IMR-90 (cell line): Measurements from ENCODE around the gene BTD. TPM values are rescaled to one million over a fixed set of nuclear protein-coding genes. Genes with fewer than 3 reads are reported as not detected.

Source experiments
- ATAC-seq: fragments of 200-7000 bp; cut with Tn5 transposase; 2 replicates; pipeline ENCODE4 v1.9.1; 2020; ENCODE audit warnings: low read depth, mild to moderate bottlenecking, moderate library complexity
- BruUV-seq: library from RNA; stranded (reverse); fragments of 400-500 nt; replicated peaks from 2 replicates; lab custom pipeline; 2021; lab: Mats Ljungman, UMichigan
- CTCF ChIA-PET: fragments of 300-600 bp; formaldehyde crosslinking; extraction: SDS; loops from one replicate; lab custom pipeline; 2021; ENCODE audit warnings: antibody characterized with exemption; lab: Yijun Ruan, JAX
- POLR2A ChIA-PET: fragments of 300-600 bp; sonication (Branson Sonifier 250); formaldehyde crosslinking; loops from one replicate; lab custom pipeline; 2022; ENCODE audit warnings: antibody characterized with exemption; ENCODE audit not compliant: unreplicated experiment; lab: Charles Lee
- DNase-seq: peaks from one replicate; pipeline ENCODE4 v3.0.0; 2013
- H2AFZ ChIP-seq: replicated peaks from 2 replicates; pipeline ENCODE3; 2013; ENCODE audit warnings: low read length, mild to moderate bottlenecking; ENCODE audit not compliant: poor library complexity
- H2AK5ac ChIP-seq: 2 replicates; pipeline ENCODE4 v1.6.1; 2013; ENCODE audit warnings: low read depth, low read length, inconsistent platforms
- H2AK9ac ChIP-seq: replicated peaks from 2 replicates; pipeline ENCODE3; 2013; ENCODE audit warnings: mild to moderate bottlenecking, low read depth, low read length, moderate library complexity; ENCODE audit not compliant: poor library complexity
- H2BK120ac ChIP-seq: 2 replicates; pipeline ENCODE4 v1.6.1; 2013; ENCODE audit warnings: low read depth, low read length, inconsistent platforms
- H2BK15ac ChIP-seq: 3 replicates; pipeline ENCODE4 v1.6.1; 2013; ENCODE audit warnings: low read depth, low read length, inconsistent platforms
- H2BK20ac ChIP-seq: 2 replicates; pipeline ENCODE4 v1.6.1; 2013; ENCODE audit warnings: low read depth, mild to moderate bottlenecking, inconsistent platforms, low read length, moderate library complexity
- H2BK5ac ChIP-seq: 2 replicates; pipeline ENCODE4 v1.6.1; 2013; ENCODE audit warnings: mild to moderate bottlenecking, low read depth, low read length, inconsistent platforms; ENCODE audit not compliant: poor library complexity, severe bottlenecking
- H3K14ac ChIP-seq: replicated peaks from 2 replicates; pipeline ENCODE4 v1.6.1; 2013; ENCODE audit warnings: low read depth, low read length, inconsistent platforms
- H3K18ac ChIP-seq: 2 replicates; pipeline ENCODE4 v1.6.1; 2013; ENCODE audit warnings: low read depth, low read length, control low read depth
- H3K23ac ChIP-seq: 2 replicates; pipeline ENCODE4 v1.6.1; 2013; ENCODE audit warnings: low read depth, low read length, inconsistent platforms
- H3K27ac ChIP-seq: 2 replicates; pipeline ENCODE4 v1.5.1; 2013; ENCODE audit warnings: mild to moderate bottlenecking, control low read depth, low read length; ENCODE audit not compliant: insufficient read depth
- H3K27me3 ChIP-seq: 2 replicates; pipeline ENCODE4 v1.6.1; 2013; ENCODE audit warnings: low read length; ENCODE audit not compliant: control insufficient read depth, insufficient read depth
- H3K36me3 ChIP-seq: 2 replicates; pipeline ENCODE4 v1.6.1; 2013; ENCODE audit warnings: low read length, mixed read lengths; ENCODE audit not compliant: control insufficient read depth, insufficient read depth
- H3K4ac ChIP-seq: 2 replicates; pipeline ENCODE4 v1.6.1; 2013; ENCODE audit warnings: low read depth, low read length, inconsistent platforms
- H3K4me1 ChIP-seq: 2 replicates; pipeline ENCODE4 v1.6.1; 2013; ENCODE audit warnings: low read length, mixed read lengths; ENCODE audit not compliant: control insufficient read depth, insufficient read depth
- H3K4me2 ChIP-seq: 2 replicates; pipeline ENCODE4 v1.6.1; 2013; ENCODE audit warnings: low read depth, mild to moderate bottlenecking, control low read depth, low read length, moderate library complexity
- H3K4me3 ChIP-seq: 2 replicates; pipeline ENCODE4 v1.5.1; 2013; ENCODE audit warnings: low read depth, mild to moderate bottlenecking, control low read depth, low read length, moderate library complexity; ENCODE audit not compliant: insufficient read depth
- H3K56ac ChIP-seq: 2 replicates; pipeline ENCODE4 v1.6.1; 2013; ENCODE audit warnings: low read length, inconsistent platforms; ENCODE audit not compliant: insufficient read depth; ENCODE audit errors: extremely low read depth
- H3K79me1 ChIP-seq, 2 experiments: 2 replicates each; pipeline ENCODE4 v1.6.1; 2013; ENCODE audit warnings: low read length in 2 of 2, inconsistent platforms in 1 of 2, low read depth in 1 of 2
- H3K9ac ChIP-seq: 2 replicates; pipeline ENCODE4 v1.6.1; 2013; ENCODE audit warnings: low read depth, low read length, control low read depth
- H3K9me1 ChIP-seq: 2 replicates; pipeline ENCODE4 v1.6.1; 2013; ENCODE audit warnings: low read length, inconsistent platforms; ENCODE audit not compliant: insufficient read depth
- H3K9me3 ChIP-seq: 2 replicates; pipeline ENCODE4 v1.6.1; 2013; ENCODE audit warnings: low read length; ENCODE audit not compliant: control insufficient read depth, insufficient read depth
- H4K20me1 ChIP-seq: 2 replicates; pipeline ENCODE4 v1.6.1; 2013; ENCODE audit warnings: low read length, inconsistent platforms; ENCODE audit not compliant: insufficient read depth
- H4K5ac ChIP-seq: 2 replicates; pipeline ENCODE4 v1.6.1; 2013; ENCODE audit warnings: mild to moderate bottlenecking, low read depth, low read length, control low read depth
- H4K8ac ChIP-seq, 2 experiments: 2 replicates each; pipeline ENCODE4 v1.6.1; 2013; ENCODE audit warnings: low read depth in 2 of 2, low read length in 2 of 2, control low read depth in 1 of 2, inconsistent platforms in 1 of 2
- H4K91ac ChIP-seq: 2 replicates; pipeline ENCODE4 v1.6.1; 2013; ENCODE audit warnings: low read depth, low read length, inconsistent platforms; ENCODE audit not compliant: insufficient read depth
- BHLHE40 ChIP-seq: fragments of 150-350 bp; IDR thresholded peaks from 2 replicates; pipeline ENCODE4 v1.6.1; 2016; ENCODE audit warnings: mild to moderate bottlenecking, low read depth, low read length
- CEBPB ChIP-seq: IDR thresholded peaks from 2 replicates; pipeline ENCODE4 v1.6.1; 2012; ENCODE audit warnings: low read depth, low read length, improper control_type of control experiment
- CHD1 ChIP-seq: IDR thresholded peaks from 2 replicates; pipeline ENCODE4 v1.6.1; 2012; ENCODE audit warnings: low read depth, low read length, improper control_type of control experiment
- CTCF ChIP-seq: conservative IDR thresholded peaks from 2 replicates; pipeline ENCODE4 v1.5.1; 2012; ENCODE audit warnings: mild to moderate bottlenecking, low read depth, low read length, improper control_type of control experiment
- FOS ChIP-seq: fragments of 150-350 bp; IDR thresholded peaks from 2 replicates; pipeline ENCODE4 v1.6.1; 2016; ENCODE audit warnings: low read depth, low read length
- MAFK ChIP-seq: IDR thresholded peaks from 2 replicates; pipeline ENCODE4 v1.6.1; 2012; ENCODE audit warnings: low read depth, low read length, improper control_type of control experiment
- MAZ ChIP-seq: IDR thresholded peaks from 2 replicates; pipeline ENCODE4 v1.6.1; 2012; ENCODE audit warnings: low read depth, mild to moderate bottlenecking, low read length, improper control_type of control experiment, moderate library complexity, borderline replicate concordance
- MXI1 ChIP-seq: IDR thresholded peaks from 2 replicates; pipeline ENCODE4 v1.6.1; 2012; ENCODE audit warnings: low read depth, mild to moderate bottlenecking, low read length, moderate library complexity, borderline replicate concordance
- NFE2L2 ChIP-seq: fragments of 150-350 bp; IDR thresholded peaks from 2 replicates; pipeline ENCODE4 v1.6.1; 2016; ENCODE audit warnings: low read depth, mild to moderate bottlenecking, low read length
- POLR2A ChIP-seq: IDR thresholded peaks from 2 replicates; pipeline ENCODE4 v1.6.1; 2012; ENCODE audit warnings: mild to moderate bottlenecking, low read depth, low read length
- RAD21 ChIP-seq: IDR thresholded peaks from 2 replicates; pipeline ENCODE4 v1.6.1; 2012; ENCODE audit warnings: low read length, improper control_type of control experiment
- RCOR1 ChIP-seq: IDR thresholded peaks from 2 replicates; pipeline ENCODE4 v1.6.1; 2012; ENCODE audit warnings: mild to moderate bottlenecking, low read length, improper control_type of control experiment; ENCODE audit not compliant: insufficient replicate concordance
- RFX5 ChIP-seq: IDR thresholded peaks from 2 replicates; pipeline ENCODE4 v1.8.0; 2012; ENCODE audit warnings: low read depth, mild to moderate bottlenecking, low read length, moderate library complexity
- SMC3 ChIP-seq: fragments of 150-350 bp; IDR thresholded peaks from 2 replicates; pipeline ENCODE4 v1.6.1; 2016; ENCODE audit warnings: low read depth, mild to moderate bottlenecking, antibody characterized with exemption, low read length, moderate library complexity
- WGBS, 2 experiments: methylation state at CpG; one replicate each; pipeline versions ENCODE4 v1.1.5 to v1.1.7; 2013; ENCODE audit warnings: missing lambda C conversion rate in 2 of 2; ENCODE audit not compliant: insufficient read length in 1 of 2; ENCODE audit errors: extremely low coverage in 2 of 2; 5-methylcytosine and 5-hydroxymethylcytosine counted together
- dilution Hi-C: fragments of 300-500 bp; cut with HindIII; formaldehyde crosslinking; loops from one replicate; pipeline ENCODE4 v1.14.3; 2018; ENCODE audit warnings: low sequenced_read_pairs; ENCODE audit not compliant: unreplicated experiment
- in situ Hi-C: fragments of 300-500 bp; cut with MboI; formaldehyde crosslinking; loops from 3 replicates; pipeline ENCODE4 v1.14.3; 2019; ENCODE audit warnings: low sequenced_read_pairs, inconsistent platforms, mixed read lengths
- intact Hi-C: fragments of 100-400 bp; cut with micrococcal nuclease; formaldehyde crosslinking; loops from 2 replicates; pipeline ENCODE4 v1.10.0; 2022
- polyA plus RNA-seq, 3 experiments: library from polyadenylated mRNA; depleted of rRNA; stranded (reverse); fragments of >200 nt; gene quantifications; 2 replicates each; pipeline ENCODE4 v1.2.3, GENCODE V29; 2012; ENCODE audit warnings: low replicate concordance in 1 of 3
- total RNA-seq: library from RNA; depleted of rRNA; stranded (reverse); fragments of >200 nt; gene quantifications from 2 replicates; pipeline ENCODE4 v1.2.3, GENCODE V29; 2012
- TF ChIP-seq, protein P1 (sequence below): fragments of 150-350 bp; IDR thresholded peaks from 2 replicates; pipeline ENCODE4 v1.6.1; 2017; ENCODE audit warnings: mild to moderate bottlenecking, antibody characterized with exemption, low read length, low read depth
- TF ChIP-seq, protein P2 (sequence below): fragments of 150-350 bp; IDR thresholded peaks from 2 replicates; pipeline ENCODE4 v1.6.1; 2016; ENCODE audit warnings: low read depth, mild to moderate bottlenecking, low read length, moderate library complexity, borderline replicate concordance

The BTD gene
- total and polyA plus RNA-seq, 2 of the 4 experiments (the other 2 are of a cell fraction) = 14.8 to 21.1 TPM

DNA sequence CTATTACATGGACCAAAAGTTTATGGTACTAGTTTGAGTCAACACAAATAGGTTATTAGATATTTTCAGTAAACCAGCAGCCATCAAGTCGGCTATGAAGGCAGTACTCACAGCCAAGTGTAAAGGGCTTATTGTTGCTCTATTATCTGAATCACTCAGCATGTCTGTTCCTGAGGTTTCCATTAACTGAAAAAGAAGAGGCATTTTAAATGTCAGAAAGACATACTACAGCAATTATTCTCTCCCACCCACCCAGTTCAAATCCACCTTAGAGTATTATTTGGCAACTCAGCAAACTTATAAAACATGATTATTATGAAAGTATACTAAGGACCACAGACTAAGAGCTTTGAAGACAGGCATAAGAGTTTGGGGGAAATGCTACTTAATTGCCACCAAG, 93.1 kb downstream of the BTD start:
- in situ Hi-C loops = loop anchor here (25.0 kb wide), 1 partner anchor 457 kb away; no protein-coding TSS in a partner anchor

More for the DNA sequence above, 93.1 kb downstream of the BTD start:
- ChIA-PET POLR2A (no interaction called here), CTCF (no interaction called here)
- no peak overlapping the region for H3K56ac ChIP-seq
- H3K4ac ChIP-seq = no peak overlapping the region
- no peak overlapping the region for H2BK20ac ChIP-seq
- no peak overlapping the region for H3K18ac ChIP-seq
- no peaks in the 10 kb centered on the region for H3K4me1 ChIP-seq
- ATAC-seq = no peak
- H2BK5ac ChIP-seq = peak overlapping the region; percentile 48
- DNase-seq = no peak
- no peak overlapping the region for H2AK5ac ChIP-seq
- no TSS peak for BruUV-seq
- intact Hi-C loops = loop anchor here (10.0 kb wide), 1 partner anchor 440 kb away; no protein-coding TSS in a partner anchor
- H2BK15ac ChIP-seq = no peak overlapping the region
- H2BK120ac ChIP-seq = no peak overlapping the region
- TF ChIP-seq CEBPB = no peak
- TF ChIP-seq, protein P1, sequence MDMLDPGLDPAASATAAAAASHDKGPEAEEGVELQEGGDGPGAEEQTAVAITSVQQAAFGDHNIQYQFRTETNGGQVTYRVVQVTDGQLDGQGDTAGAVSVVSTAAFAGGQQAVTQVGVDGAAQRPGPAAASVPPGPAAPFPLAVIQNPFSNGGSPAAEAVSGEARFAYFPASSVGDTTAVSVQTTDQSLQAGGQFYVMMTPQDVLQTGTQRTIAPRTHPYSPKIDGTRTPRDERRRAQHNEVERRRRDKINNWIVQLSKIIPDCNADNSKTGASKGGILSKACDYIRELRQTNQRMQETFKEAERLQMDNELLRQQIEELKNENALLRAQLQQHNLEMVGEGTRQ = no peak
- TF ChIP-seq CTCF = no peak
- no peak for TF ChIP-seq NFE2L2
- TF ChIP-seq MAFK = no peak
- no peak for TF ChIP-seq RAD21
- TF ChIP-seq RCOR1 = no peak
- no peak for TF ChIP-seq CHD1
- TF ChIP-seq BHLHE40 = no peak
- TF ChIP-seq, protein P2, sequence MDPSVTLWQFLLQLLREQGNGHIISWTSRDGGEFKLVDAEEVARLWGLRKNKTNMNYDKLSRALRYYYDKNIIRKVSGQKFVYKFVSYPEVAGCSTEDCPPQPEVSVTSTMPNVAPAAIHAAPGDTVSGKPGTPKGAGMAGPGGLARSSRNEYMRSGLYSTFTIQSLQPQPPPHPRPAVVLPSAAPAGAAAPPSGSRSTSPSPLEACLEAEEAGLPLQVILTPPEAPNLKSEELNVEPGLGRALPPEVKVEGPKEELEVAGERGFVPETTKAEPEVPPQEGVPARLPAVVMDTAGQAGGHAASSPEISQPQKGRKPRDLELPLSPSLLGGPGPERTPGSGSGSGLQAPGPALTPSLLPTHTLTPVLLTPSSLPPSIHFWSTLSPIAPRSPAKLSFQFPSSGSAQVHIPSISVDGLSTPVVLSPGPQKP = no peak
- no peak for TF ChIP-seq POLR2A
- TF ChIP-seq SMC3 = no peak
- TF ChIP-seq MXI1 = no peak
- TF ChIP-seq RFX5 = no peak
- no peak for TF ChIP-seq FOS
- TF ChIP-seq MAZ = no peak
- H4K20me1 ChIP-seq = no peaks in the 10 kb centered on the region
- H4K8ac ChIP-seq = no peak overlapping the region; a peak in 1 of 4 replicates
- H3K9me1 ChIP-seq = no peaks in the 10 kb centered on the region
- no peak overlapping the region for H2AFZ ChIP-seq
- H2AK9ac ChIP-seq = no peak overlapping the region
- H3K27ac ChIP-seq = no peak overlapping the region
- H3K4me3 ChIP-seq = no peak overlapping the region
- dilution Hi-C loops = no loop called here
- H3K27me3 ChIP-seq = no peaks in the 10 kb centered on the region
- H3K9ac ChIP-seq = no peak overlapping the region
- H3K4me2 ChIP-seq = no peak overlapping the region
- no CpG with 5 or more reads among the region's 1 CpG for WGBS, 2 experiments
- H3K23ac ChIP-seq = no peak overlapping the region
- peaks cover 22% of the 10 kb centered on the region for H3K36me3 ChIP-seq
- H3K14ac ChIP-seq = no peak overlapping the region
- H4K5ac ChIP-seq = no peak overlapping the region; the same call in 1 of the 2 replicates
- H3K9me3 ChIP-seq = no peaks in the 10 kb centered on the region
- H4K91ac ChIP-seq = no peak overlapping the region
- peaks cover 14 to 18% of the 10 kb centered on the region in 2 experiments for H3K79me1 ChIP-seq
